ENCODE results near the gene MAPK1.

GRCh38 chr22:21758091-21758864, 109.2 kb downstream of the MAPK1 start:
- no peak for TF ChIP-seq CTCF (conservative IDR thresholded peaks at IDR 0.05; ENCODE audit: low read length)
- no peak for TF ChIP-seq EZH2phosphoT487 (IDR thresholded peaks at IDR 0.05; ENCODE audit: borderline replicate concordance, low read depth, low read length)
